ENCODE data around the gene AVPI1. TPM values are rescaled to one million over a fixed set of nuclear protein-coding genes. Genes with fewer than 3 reads are reported as not detected.

AVPI1 gene
- total RNA-seq, 3 donors from 2014 or later: 23.7 to 34.1 (median 31.4) TPM

GRCh38 chr10:97708976-97709946 lies 22.2 kb upstream of the AVPI1 start:
- intact Hi-C loops (cut with DNase I, micrococcal nuclease): no loop called here
- TF ChIP-seq, protein P1, sequence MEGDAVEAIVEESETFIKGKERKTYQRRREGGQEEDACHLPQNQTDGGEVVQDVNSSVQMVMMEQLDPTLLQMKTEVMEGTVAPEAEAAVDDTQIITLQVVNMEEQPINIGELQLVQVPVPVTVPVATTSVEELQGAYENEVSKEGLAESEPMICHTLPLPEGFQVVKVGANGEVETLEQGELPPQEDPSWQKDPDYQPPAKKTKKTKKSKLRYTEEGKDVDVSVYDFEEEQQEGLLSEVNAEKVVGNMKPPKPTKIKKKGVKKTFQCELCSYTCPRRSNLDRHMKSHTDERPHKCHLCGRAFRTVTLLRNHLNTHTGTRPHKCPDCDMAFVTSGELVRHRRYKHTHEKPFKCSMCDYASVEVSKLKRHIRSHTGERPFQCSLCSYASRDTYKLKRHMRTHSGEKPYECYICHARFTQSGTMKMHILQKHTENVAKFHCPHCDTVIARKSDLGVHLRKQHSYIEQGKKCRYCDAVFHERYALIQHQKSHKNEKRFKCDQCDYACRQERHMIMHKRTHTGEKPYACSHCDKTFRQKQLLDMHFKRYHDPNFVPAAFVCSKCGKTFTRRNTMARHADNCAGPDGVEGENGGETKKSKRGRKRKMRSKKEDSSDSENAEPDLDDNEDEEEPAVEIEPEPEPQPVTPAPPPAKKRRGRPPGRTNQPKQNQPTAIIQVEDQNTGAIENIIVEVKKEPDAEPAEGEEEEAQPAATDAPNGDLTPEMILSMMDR (IDR thresholded peaks at IDR 0.05): peak; percentile 62
- Histone ChIP-seq H3K36me3 (ENCODE audit: low read depth) (no peaks in the 10 kb centered on the region), H3K4me3 (no peak overlapping the region), H3K4me1 (ENCODE audit: low read depth) (peaks cover 9% of the 10 kb centered on the region), H3K9me3 (no peaks in the 10 kb centered on the region)
- ATAC-seq (no peak), DNase-seq (peak in 2 of 3 donors; percentile 66 to 93)

DNA sequence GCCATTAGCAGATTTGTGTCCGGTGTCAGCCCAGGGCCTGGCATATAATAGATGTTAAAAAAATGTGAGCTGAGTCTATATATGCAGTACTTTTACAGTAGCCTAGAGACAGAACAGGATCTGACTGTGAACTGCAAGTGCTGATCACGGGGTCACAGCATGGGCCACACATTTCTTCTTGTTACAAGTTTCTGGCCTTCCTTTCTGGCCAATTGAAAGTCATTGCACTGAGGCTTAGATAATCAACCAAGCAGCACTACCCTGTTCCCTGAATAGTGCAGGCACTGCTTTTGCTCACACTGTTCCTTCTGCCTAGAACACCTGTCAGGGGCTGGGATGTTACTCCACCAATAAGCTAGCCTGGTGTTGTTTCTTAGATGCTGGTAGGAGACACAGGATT lies 21.1 kb upstream of the AVPI1 start:
- intact Hi-C loops (cut with DNase I, micrococcal nuclease): no loop called here
- no peak for DNase-seq
- Histone ChIP-seq H3K4me3 (no peak overlapping the region), H3K36me3 (ENCODE audit: low read depth) (no peaks in the 10 kb centered on the region), H3K4me1 (ENCODE audit: low read depth) (peaks cover 7% of the 10 kb centered on the region), H3K9me3 (no peaks in the 10 kb centered on the region)
- ATAC-seq: no peak
- TF ChIP-seq, protein P1 (IDR thresholded peaks at IDR 0.05): no peak

DNA sequence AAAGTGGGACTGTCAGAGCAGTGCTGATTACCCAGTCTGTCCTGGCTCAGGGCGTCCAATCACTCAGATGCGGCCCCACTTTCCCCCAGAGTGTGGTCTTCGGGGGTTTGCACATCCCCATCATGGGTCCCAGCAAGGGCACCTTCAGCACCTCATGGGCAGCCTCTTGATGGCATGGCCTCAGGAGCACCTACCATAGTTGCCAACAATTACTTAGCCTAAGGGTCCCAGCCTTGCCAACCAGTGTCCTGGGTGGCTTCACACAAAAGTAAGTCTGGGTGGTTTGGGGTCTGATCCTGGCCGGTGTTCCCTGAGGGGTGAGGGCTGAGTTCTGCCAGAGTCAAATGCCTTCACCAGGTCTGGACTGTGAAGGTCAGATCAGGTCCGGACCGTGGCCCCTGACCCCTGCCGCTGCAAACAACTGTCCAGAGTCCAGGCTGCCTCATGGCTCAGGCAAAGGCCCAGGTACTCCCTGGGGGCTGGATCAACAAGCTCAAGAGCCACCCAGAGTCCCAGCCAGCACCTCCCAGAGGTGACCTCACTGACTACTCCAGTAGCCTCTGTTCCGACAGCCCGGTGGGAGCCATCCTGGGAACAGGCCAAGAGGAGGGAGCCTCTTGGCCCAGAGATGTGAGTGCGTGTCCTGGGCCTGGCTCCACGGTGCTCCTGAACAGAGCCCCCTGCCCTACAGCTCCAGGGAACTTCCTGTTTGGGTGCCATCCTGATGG lies 20.3 kb upstream of the AVPI1 start:
- Histone ChIP-seq H3K36me3 (ENCODE audit: low read depth) (no peaks in the 10 kb centered on the region), H3K4me1 (ENCODE audit: low read depth) (peaks cover 3% of the 10 kb centered on the region), H3K9me3 (no peaks in the 10 kb centered on the region), H3K4me3 (no peak overlapping the region)
- intact Hi-C loops (cut with DNase I, micrococcal nuclease): no loop called here
- no peak for DNase-seq
- no peak for ATAC-seq
- TF ChIP-seq, protein P1 (IDR thresholded peaks at IDR 0.05): no peak

DNA sequence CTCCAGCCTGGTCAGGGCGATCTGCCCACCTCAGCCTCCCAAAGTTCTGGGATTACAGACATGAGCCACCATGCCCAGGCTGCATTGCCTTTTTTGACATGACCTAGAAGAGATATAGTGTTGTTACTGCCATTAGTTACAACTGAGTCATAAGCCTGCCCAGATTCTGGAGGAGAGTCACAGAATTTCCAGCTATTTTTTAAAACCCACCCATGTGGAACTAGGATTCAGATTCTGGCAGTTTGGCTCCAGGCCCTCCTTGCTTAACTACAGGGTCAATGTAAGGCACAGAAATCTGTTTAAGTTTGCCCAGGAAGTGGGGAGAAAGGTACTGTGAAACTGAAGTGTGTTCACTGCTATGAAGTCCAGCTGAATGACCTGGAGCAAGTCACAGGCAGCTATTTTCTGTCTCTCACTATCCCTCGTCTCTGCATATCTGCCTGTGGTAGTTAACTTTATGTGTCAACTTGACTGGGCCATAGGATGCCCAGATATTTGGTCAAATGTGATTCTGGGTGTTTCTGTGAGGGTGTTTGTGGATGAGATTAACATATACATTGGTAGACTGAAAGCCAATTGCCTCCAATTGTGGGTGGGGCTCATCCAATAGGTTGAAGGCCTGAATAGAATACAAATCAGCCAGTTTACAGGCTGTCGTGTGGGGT lies 18.1 kb upstream of the AVPI1 start:
- Histone ChIP-seq H3K36me3 (ENCODE audit: low read depth) (no peaks in the 10 kb centered on the region), H3K4me1 (ENCODE audit: low read depth) (peaks cover 3% of the 10 kb centered on the region), H3K4me3 (no peak overlapping the region), H3K9me3 (no peaks in the 10 kb centered on the region)
- TF ChIP-seq, protein P1 (IDR thresholded peaks at IDR 0.05): no peak
- DNase-seq (no peak), ATAC-seq (no peak)
- intact Hi-C loops (cut with DNase I, micrococcal nuclease): no loop called here

DNA sequence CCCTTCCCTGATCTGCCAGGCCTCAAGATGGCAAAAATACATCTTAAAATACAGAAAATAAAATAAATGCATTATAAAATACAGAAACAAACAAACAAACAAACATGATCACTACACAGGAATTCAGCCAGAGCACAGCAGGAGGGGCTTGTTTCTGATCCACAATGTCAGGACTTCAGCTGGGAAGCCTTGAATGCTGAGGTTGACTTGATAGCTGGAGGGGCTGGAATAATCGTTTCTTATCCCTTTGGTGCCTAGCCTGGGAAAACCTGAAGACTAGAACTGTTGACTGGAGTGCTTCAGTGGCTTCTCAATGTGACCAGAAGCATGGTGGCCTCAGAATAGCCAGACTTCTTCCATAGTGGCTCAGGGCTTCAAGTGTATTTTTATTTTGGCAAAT lies 17.3 kb upstream of the AVPI1 start:
- ATAC-seq: no peak

More for the DNA sequence above, 17.3 kb upstream of the AVPI1 start:
- Histone ChIP-seq H3K4me3 (no peak overlapping the region), H3K4me1 (ENCODE audit: low read depth) (peaks cover 1% of the 10 kb centered on the region), H3K36me3 (ENCODE audit: low read depth) (no peaks in the 10 kb centered on the region), H3K9me3 (no peaks in the 10 kb centered on the region)
- intact Hi-C loops (cut with DNase I, micrococcal nuclease): no loop called here
- TF ChIP-seq, protein P1 (IDR thresholded peaks at IDR 0.05): no peak
- DNase-seq: no peak

All from mucosa of descending colon (tissue), 3 donors.